Right ventricle myocardium inferior (tissue), 1 donor: ENCODE results near the gene PNMA8B. TPM values are rescaled to one million over a fixed set of nuclear protein-coding genes. Genes with fewer than 3 reads are reported as not detected.

Experiments
- total RNA-seq: library from RNA; stranded (reverse); fragmentation: NEBNext Ultra II Directional; extraction: Animal tissue kit (Norgen Biotek cat#: 25700); gene quantifications from one replicate; pipeline ENCODE4 v1.2.1, GENCODE V29; 2021
- donor health status: DM: no; HTN: yes; CAD: no; lungs with severe emphysema.

PNMA8B gene
- total RNA-seq, 1 donor from 2014 or later, result 0.68 TPM

Other genes starting within 250 kb of the PNMA8B start
- gene HIF3A, start 198.8 kb downstream of the PNMA8B start, total RNA-seq, result 73.8 TPM
- 77.3 TPM for gene PPP5C, start 148.8 kb downstream of the PNMA8B start, total RNA-seq
- 28.9 TPM for gene CCDC8, start 82.3 kb downstream of the PNMA8B start, total RNA-seq
- gene PNMA8C, start 66.9 kb downstream of the PNMA8B start, total RNA-seq, result not detected
- 7.6 TPM for gene PNMA8A, start 24.3 kb downstream of the PNMA8B start, total RNA-seq
- 378 TPM for gene CALM3, start 105.5 kb upstream of the PNMA8B start, total RNA-seq
- 3.8 TPM for gene PTGIR, start 129.2 kb upstream of the PNMA8B start, total RNA-seq
- not detected for gene GNG8, start 140.3 kb upstream of the PNMA8B start, total RNA-seq
- gene DACT3, start 165.3 kb upstream of the PNMA8B start, total RNA-seq, result 14.1 TPM
- 9.6 TPM for gene PRKD2, start 221.2 kb upstream of the PNMA8B start, total RNA-seq